CD4-positive, alpha-beta T cell treated with Interferon gamma for 1 hour (primary cell): ENCODE results near the gene PKHD1.

Experiments
- DNase-seq: peaks from one replicate; pipeline ENCODE4 v3.0.0-alpha.2; 2020

Gene PKHD1

GRCh38 chr6:51585264-51585663 is 502.1 kb downstream of the PKHD1 start:
- DNase-seq = no peak

- no peak for DNase-seq
Observed at GRCh38 chr6:51584163-51584562, 503.2 kb downstream of the PKHD1 start.

- no peak for DNase-seq
Observed at GRCh38 chr6:51578994-51579393, 508.4 kb downstream of the PKHD1 start.

- DNase-seq = no peak
Observed at GRCh38 chr6:51578362-51578761, 509.1 kb downstream of the PKHD1 start.

- no peak for DNase-seq
Observed at GRCh38 chr6:51574040-51574439, 513.4 kb downstream of the PKHD1 start.

- DNase-seq = no peak
Observed at GRCh38 chr6:51571168-51571567, 516.2 kb downstream of the PKHD1 start.

GRCh38 chr6:51570168-51570921 is 517.1 kb downstream of the PKHD1 start:
- DNase-seq = no peak

- no peak for DNase-seq
Observed at GRCh38 chr6:51569594-51569993, 517.8 kb downstream of the PKHD1 start.

GRCh38 chr6:51568771-51569170 is 518.6 kb downstream of the PKHD1 start:
- no peak for DNase-seq

GRCh38 chr6:51565472-51565871 is 521.9 kb downstream of the PKHD1 start:
- DNase-seq = no peak
